IMR-90 (cell line): ENCODE results near the gene DCLRE1B. TPM values are rescaled to one million over a fixed set of nuclear protein-coding genes. Genes with fewer than 3 reads are reported as not detected.

Experiments used
- ATAC-seq: fragments of 200-7000 bp; cut with Tn5 transposase; 2 replicates; pipeline ENCODE4 v1.9.1; 2020; ENCODE audit warnings: low read depth, mild to moderate bottlenecking, moderate library complexity
- BruUV-seq: library from RNA; stranded (reverse); fragments of 400-500 nt; replicated peaks from 2 replicates; lab custom pipeline; 2021; lab: Mats Ljungman, UMichigan
- CTCF ChIA-PET: fragments of 300-600 bp; formaldehyde crosslinking; extraction: SDS; loops from one replicate; lab custom pipeline; 2021; ENCODE audit warnings: antibody characterized with exemption; lab: Yijun Ruan, JAX
- POLR2A ChIA-PET: fragments of 300-600 bp; sonication (Branson Sonifier 250); formaldehyde crosslinking; loops from one replicate; lab custom pipeline; 2022; ENCODE audit warnings: antibody characterized with exemption; ENCODE audit not compliant: unreplicated experiment; lab: Charles Lee
- DNase-seq: peaks from one replicate; pipeline ENCODE4 v3.0.0; 2013
- H2AFZ ChIP-seq: replicated peaks from 2 replicates; pipeline ENCODE3; 2013; ENCODE audit warnings: low read length, mild to moderate bottlenecking; ENCODE audit not compliant: poor library complexity
- H2AK5ac ChIP-seq: 2 replicates; pipeline ENCODE4 v1.6.1; 2013; ENCODE audit warnings: low read depth, low read length, inconsistent platforms
- H2AK9ac ChIP-seq: replicated peaks from 2 replicates; pipeline ENCODE3; 2013; ENCODE audit warnings: mild to moderate bottlenecking, low read depth, low read length, moderate library complexity; ENCODE audit not compliant: poor library complexity
- H2BK120ac ChIP-seq: 2 replicates; pipeline ENCODE4 v1.6.1; 2013; ENCODE audit warnings: low read depth, low read length, inconsistent platforms
- H2BK15ac ChIP-seq: 3 replicates; pipeline ENCODE4 v1.6.1; 2013; ENCODE audit warnings: low read depth, low read length, inconsistent platforms
- H2BK20ac ChIP-seq: 2 replicates; pipeline ENCODE4 v1.6.1; 2013; ENCODE audit warnings: low read depth, mild to moderate bottlenecking, inconsistent platforms, low read length, moderate library complexity
- H2BK5ac ChIP-seq: 2 replicates; pipeline ENCODE4 v1.6.1; 2013; ENCODE audit warnings: mild to moderate bottlenecking, low read depth, low read length, inconsistent platforms; ENCODE audit not compliant: poor library complexity, severe bottlenecking
- H3K14ac ChIP-seq: replicated peaks from 2 replicates; pipeline ENCODE4 v1.6.1; 2013; ENCODE audit warnings: low read depth, low read length, inconsistent platforms
- H3K18ac ChIP-seq: 2 replicates; pipeline ENCODE4 v1.6.1; 2013; ENCODE audit warnings: low read depth, low read length, control low read depth
- H3K23ac ChIP-seq: 2 replicates; pipeline ENCODE4 v1.6.1; 2013; ENCODE audit warnings: low read depth, low read length, inconsistent platforms
- H3K27ac ChIP-seq: 2 replicates; pipeline ENCODE4 v1.5.1; 2013; ENCODE audit warnings: mild to moderate bottlenecking, control low read depth, low read length; ENCODE audit not compliant: insufficient read depth
- H3K27me3 ChIP-seq: 2 replicates; pipeline ENCODE4 v1.6.1; 2013; ENCODE audit warnings: low read length; ENCODE audit not compliant: control insufficient read depth, insufficient read depth
- H3K36me3 ChIP-seq: 2 replicates; pipeline ENCODE4 v1.6.1; 2013; ENCODE audit warnings: low read length, mixed read lengths; ENCODE audit not compliant: control insufficient read depth, insufficient read depth
- H3K4ac ChIP-seq: 2 replicates; pipeline ENCODE4 v1.6.1; 2013; ENCODE audit warnings: low read depth, low read length, inconsistent platforms
- H3K4me1 ChIP-seq: 2 replicates; pipeline ENCODE4 v1.6.1; 2013; ENCODE audit warnings: low read length, mixed read lengths; ENCODE audit not compliant: control insufficient read depth, insufficient read depth
- H3K4me2 ChIP-seq: 2 replicates; pipeline ENCODE4 v1.6.1; 2013; ENCODE audit warnings: low read depth, mild to moderate bottlenecking, control low read depth, low read length, moderate library complexity
- H3K4me3 ChIP-seq: 2 replicates; pipeline ENCODE4 v1.5.1; 2013; ENCODE audit warnings: low read depth, mild to moderate bottlenecking, control low read depth, low read length, moderate library complexity; ENCODE audit not compliant: insufficient read depth
- H3K56ac ChIP-seq: 2 replicates; pipeline ENCODE4 v1.6.1; 2013; ENCODE audit warnings: low read length, inconsistent platforms; ENCODE audit not compliant: insufficient read depth; ENCODE audit errors: extremely low read depth
- H3K79me1 ChIP-seq, 2 experiments: 2 replicates each; pipeline ENCODE4 v1.6.1; 2013; ENCODE audit warnings: low read length in 2 of 2, inconsistent platforms in 1 of 2, low read depth in 1 of 2
- H3K9ac ChIP-seq: 2 replicates; pipeline ENCODE4 v1.6.1; 2013; ENCODE audit warnings: low read depth, low read length, control low read depth
- H3K9me1 ChIP-seq: 2 replicates; pipeline ENCODE4 v1.6.1; 2013; ENCODE audit warnings: low read length, inconsistent platforms; ENCODE audit not compliant: insufficient read depth
- H3K9me3 ChIP-seq: 2 replicates; pipeline ENCODE4 v1.6.1; 2013; ENCODE audit warnings: low read length; ENCODE audit not compliant: control insufficient read depth, insufficient read depth
- H4K20me1 ChIP-seq: 2 replicates; pipeline ENCODE4 v1.6.1; 2013; ENCODE audit warnings: low read length, inconsistent platforms; ENCODE audit not compliant: insufficient read depth
- H4K5ac ChIP-seq: 2 replicates; pipeline ENCODE4 v1.6.1; 2013; ENCODE audit warnings: mild to moderate bottlenecking, low read depth, low read length, control low read depth
- H4K8ac ChIP-seq, 2 experiments: 2 replicates each; pipeline ENCODE4 v1.6.1; 2013; ENCODE audit warnings: low read depth in 2 of 2, low read length in 2 of 2, control low read depth in 1 of 2, inconsistent platforms in 1 of 2
- H4K91ac ChIP-seq: 2 replicates; pipeline ENCODE4 v1.6.1; 2013; ENCODE audit warnings: low read depth, low read length, inconsistent platforms; ENCODE audit not compliant: insufficient read depth
- CHD1 ChIP-seq: IDR thresholded peaks from 2 replicates; pipeline ENCODE4 v1.6.1; 2012; ENCODE audit warnings: low read depth, low read length, improper control_type of control experiment
- NFE2L2 ChIP-seq: fragments of 150-350 bp; IDR thresholded peaks from 2 replicates; pipeline ENCODE4 v1.6.1; 2016; ENCODE audit warnings: low read depth, mild to moderate bottlenecking, low read length
- USF2 ChIP-seq: fragments of 150-350 bp; IDR thresholded peaks from 2 replicates; pipeline ENCODE4 v1.6.1; 2017; ENCODE audit warnings: mild to moderate bottlenecking, antibody characterized with exemption, low read length, low read depth
- dilution Hi-C: fragments of 300-500 bp; cut with HindIII; formaldehyde crosslinking; loops from one replicate; pipeline ENCODE4 v1.14.3; 2018; ENCODE audit warnings: low sequenced_read_pairs; ENCODE audit not compliant: unreplicated experiment
- in situ Hi-C: fragments of 300-500 bp; cut with MboI; formaldehyde crosslinking; loops from 3 replicates; pipeline ENCODE4 v1.14.3; 2019; ENCODE audit warnings: low sequenced_read_pairs, inconsistent platforms, mixed read lengths
- intact Hi-C: fragments of 100-400 bp; cut with micrococcal nuclease; formaldehyde crosslinking; loops from 2 replicates; pipeline ENCODE4 v1.10.0; 2022
- polyA plus RNA-seq, 3 experiments: library from polyadenylated mRNA; depleted of rRNA; stranded (reverse); fragments of >200 nt; gene quantifications; 2 replicates each; pipeline ENCODE4 v1.2.3, GENCODE V29; 2012; ENCODE audit warnings: low replicate concordance in 1 of 3
- total RNA-seq: library from RNA; depleted of rRNA; stranded (reverse); fragments of >200 nt; gene quantifications from 2 replicates; pipeline ENCODE4 v1.2.3, GENCODE V29; 2012

The DCLRE1B gene
- total and polyA plus RNA-seq, 2 of the 4 experiments (the other 2 are of a cell fraction): 4.9 to 6.1 TPM

- in situ Hi-C loops: no loop called here
Measured at GRCh38 chr1:113942527-113942926, 37.4 kb downstream of the DCLRE1B start.

More at GRCh38 chr1:113942527-113942926, 37.4 kb downstream of the DCLRE1B start:
- Histone ChIP-seq H2BK15ac (no peak overlapping the region), H4K8ac (no peak overlapping the region), H3K9ac (no peak overlapping the region), H3K18ac (no peak overlapping the region; the same call in 1 of the 2 replicates), H3K4ac (no peak overlapping the region), H4K5ac (no peak overlapping the region), H3K4me3 (no peak overlapping the region), H3K9me1 (peaks cover 13% of the 10 kb centered on the region), H3K4me2 (no peak overlapping the region), H2BK120ac (no peak overlapping the region), H3K27ac (no peak overlapping the region), H2AK9ac (no peak overlapping the region), H2AK5ac (no peak overlapping the region), H3K27me3 (no peaks in the 10 kb centered on the region), H2AFZ (no peak overlapping the region), H3K56ac (no peak overlapping the region), H4K91ac (no peak overlapping the region), H3K23ac (no peak overlapping the region), H3K14ac (no peak overlapping the region), H3K36me3 (peaks cover 18% of the 10 kb centered on the region), H3K79me1 (peaks cover 39 to 62% of the 10 kb centered on the region in 2 experiments), H4K20me1 (peaks cover 32% of the 10 kb centered on the region), H3K9me3 (no peaks in the 10 kb centered on the region), H2BK5ac (no peak overlapping the region), H3K4me1 (peaks cover 8% of the 10 kb centered on the region), H2BK20ac (no peak overlapping the region)
- no peak for TF ChIP-seq NFE2L2
- TF ChIP-seq USF2: no peak
- no peak for TF ChIP-seq CHD1
- dilution Hi-C loops: no loop called here
- ChIA-PET CTCF (interaction anchor here (0.9 kb wide), 1 partner anchor 34 kb away, joined by 3 read pairs; no protein-coding TSS in a partner anchor), POLR2A (no interaction called here)
- DNase-seq (no peak), ATAC-seq (no peak)
- intact Hi-C loops: no loop called here
- no TSS peak for BruUV-seq
